HepG2 (cell line): ENCODE measurements around the gene EID3. TPM values are rescaled to one million over a fixed set of nuclear protein-coding genes. Genes with fewer than 3 reads are reported as not detected.
A peak's percentile ranks its signal among the peaks of the same experiment; 100 is the strongest.

Experiments used
- ATAC-seq: fragments of 200-7000 bp; cut with Tn5 transposase; 3 replicates; pipeline ENCODE4 v1.9.1; 2020; ENCODE audit warnings: mild to moderate bottlenecking, moderate library complexity
- BruUV-seq: library from RNA; stranded (reverse); fragments of 400-500 nt; replicated peaks from 2 replicates; lab custom pipeline; 2021; lab: Mats Ljungman, UMichigan
- CTCF ChIA-PET: fragments of 300-600 bp; formaldehyde crosslinking; extraction: SDS; loops from one replicate; lab custom pipeline; 2021; ENCODE audit warnings: low total read pairs, inconsistent platforms, low intra/inter-chr PET ratio; lab: Yijun Ruan, JAX
- POLR2A ChIA-PET: fragments of 350-600 bp; sonication (Branson Sonifier 250); formaldehyde crosslinking; loops from one replicate; lab custom pipeline; 2020; ENCODE audit warnings: antibody characterized with exemption, inconsistent platforms; lab: Yijun Ruan, JAX
- DNase-seq: peaks from one replicate; pipeline ENCODE4 v3.0.0-alpha.2; 2015; ENCODE audit warnings: low spot score
- FAIRE-seq: peaks from 3 replicates; lab custom pipeline; 2011; peaks lifted over from hg19 to GRCh38; lab: Jason Lieb, UNC
- H2AFZ ChIP-seq: one replicate; pipeline ENCODE4 v1.6.1; 2011; ENCODE audit warnings: low read length, inconsistent platforms
- H3K27ac ChIP-seq: fragments of 300-600 bp; 3 replicates; pipeline ENCODE4 v1.8.0; 2011; ENCODE audit warnings: mixed run types, mild to moderate bottlenecking, mixed read lengths, low read length, inconsistent platforms; ENCODE audit not compliant: insufficient read depth; ENCODE audit errors: extremely low read length
- H3K27me3 ChIP-seq, 2 experiments: fragments of 200-600 bp in 1 of 2; 2 replicates in 1 of 2; 3 replicates in 1 of 2; pipeline versions ENCODE4 v1.6.0 to v1.8.0; 2011; ENCODE audit warnings: low read length in 2 of 2, mild to moderate bottlenecking in 2 of 2, moderate library complexity in 2 of 2, inconsistent platforms in 1 of 2; ENCODE audit not compliant: insufficient read depth in 2 of 2, control insufficient read depth in 1 of 2
- H3K36me3 ChIP-seq, 2 experiments: fragments of 200-600 bp in 1 of 2; replicated peaks in 1 of 2; 2 replicates in 1 of 2; 3 replicates in 1 of 2; pipeline versions ENCODE4 v1.5.1 to v1.8.0; 2011; ENCODE audit warnings: low read length in 2 of 2, inconsistent platforms in 1 of 2; ENCODE audit not compliant: insufficient read depth in 2 of 2, control insufficient read depth in 1 of 2
- H3K4me1 ChIP-seq: 2 replicates; pipeline ENCODE4 v1.5.1; 2012; ENCODE audit warnings: low read length, inconsistent platforms; ENCODE audit not compliant: insufficient read depth
- H3K4me2 ChIP-seq: 2 replicates; pipeline ENCODE4 v1.6.0; 2011; ENCODE audit warnings: low read depth, low read length, inconsistent platforms
- H3K4me3 ChIP-seq, 3 experiments: fragments of 200-600 bp in 1 of 3; sonication (generic), shearing (Covaris generic) in 1 of 3; replicated peaks in 1 of 3; 2 replicates each; pipeline ENCODE4 v1.5.1; 2011 to 2016; ENCODE audit warnings: low read length in 3 of 3, inconsistent platforms in 2 of 3, low read depth in 2 of 3, mild to moderate bottlenecking in 2 of 3, control low read depth in 1 of 3, mixed read lengths in 1 of 3; ENCODE audit not compliant: insufficient read depth in 1 of 3
- H3K79me2 ChIP-seq: one replicate; pipeline ENCODE4 v1.6.1; 2011; ENCODE audit warnings: low read length, inconsistent platforms; ENCODE audit not compliant: insufficient read depth
- H3K9ac ChIP-seq: 2 replicates; pipeline ENCODE4 v1.6.0; 2011; ENCODE audit warnings: mild to moderate bottlenecking, low read depth, low read length, inconsistent platforms; ENCODE audit not compliant: insufficient read depth
- H3K9me3 ChIP-seq: 2 replicates; pipeline ENCODE4 v1.5.1; 2012; ENCODE audit warnings: mild to moderate bottlenecking, low read length
- H4K20me1 ChIP-seq: 2 replicates; pipeline ENCODE4 v1.6.0; 2011; ENCODE audit warnings: inconsistent platforms, mild to moderate bottlenecking, low read length, moderate library complexity; ENCODE audit not compliant: insufficient read depth
- CHD4 ChIP-seq: fragments of 200-600 bp; sonication (generic); IDR thresholded peaks from 2 replicates; pipeline ENCODE4 v1.7.0; 2017; ENCODE audit warnings: mild to moderate bottlenecking, low read length, borderline replicate concordance
- FOXP1 ChIP-seq, 2 experiments: fragments of 450-650 bp in 1 of 2; IDR thresholded peaks; 2 replicates each; pipeline ENCODE4 v1.6.1; 2017 to 2018; ENCODE audit warnings: antibody characterized with exemption in 1 of 2
- KLF15 ChIP-seq: sonication (generic); formaldehyde crosslinking; IDR thresholded peaks from 2 replicates; pipeline ENCODE4 v1.8.1; 2023; ENCODE audit warnings: borderline replicate concordance, mild to moderate bottlenecking, inconsistent platforms, missing genetic modification reagents, mixed read lengths
- PCBP1 ChIP-seq: fragments of 200-400 bp; formaldehyde crosslinking; IDR thresholded peaks from 2 replicates; pipeline ENCODE4 v1.6.1; 2017; ENCODE audit warnings: mild to moderate bottlenecking, low read depth, low read length, borderline replicate concordance
- POLR2AphosphoS2 ChIP-seq: IDR thresholded peaks from 2 replicates; pipeline ENCODE4 v1.6.1; 2011; ENCODE audit warnings: low read depth, low read length, improper control_type of control experiment
- RAD51 ChIP-seq: fragments of 450-650 bp; IDR thresholded peaks from 2 replicates; pipeline ENCODE4 v1.6.1; 2016; ENCODE audit warnings: borderline replicate concordance
- SP1 ChIP-seq, 2 experiments: fragments of 450-650 bp in 1 of 2; sonication (generic) in 1 of 2; formaldehyde crosslinking in 1 of 2; IDR thresholded peaks; 2 replicates each; pipeline versions ENCODE4 v1.4.0 to v1.6.1; 2016 to 2020; ENCODE audit warnings: missing genetic modification reagents in 1 of 2
- SYNCRIP ChIP-seq: fragments of 200-400 bp; formaldehyde crosslinking; IDR thresholded peaks from 2 replicates; pipeline ENCODE4 v1.6.1; 2018; ENCODE audit warnings: mild to moderate bottlenecking, low read depth, low read length; ENCODE audit not compliant: insufficient read depth
- ZFYVE20 ChIP-seq: sonication (generic); formaldehyde crosslinking; IDR thresholded peaks from 2 replicates; pipeline ENCODE4 v1.8.0; 2023; ENCODE audit warnings: low read depth, mild to moderate bottlenecking, moderate library complexity, missing genetic modification reagents, borderline replicate concordance
- ZNF354B ChIP-seq: sonication (generic); formaldehyde crosslinking; IDR thresholded peaks from 2 replicates; pipeline ENCODE4 v1.8.0; 2022; ENCODE audit warnings: mild to moderate bottlenecking, missing genetic modification reagents
- ZNF432 ChIP-seq: sonication (generic); formaldehyde crosslinking; IDR thresholded peaks from 2 replicates; pipeline ENCODE4 v1.5.0; 2020; ENCODE audit warnings: missing genetic modification reagents, mild to moderate bottlenecking, borderline replicate concordance
- ZNF556 ChIP-seq: sonication (generic); formaldehyde crosslinking; IDR thresholded peaks from 2 replicates; pipeline ENCODE4 v1.4.0; 2020; ENCODE audit warnings: mild to moderate bottlenecking, missing genetic modification reagents, borderline replicate concordance
- ZNF598 ChIP-seq: sonication (generic); formaldehyde crosslinking; IDR thresholded peaks from 2 replicates; pipeline ENCODE4 v1.5.1; 2020; ENCODE audit warnings: mild to moderate bottlenecking, missing genetic modification reagents, borderline replicate concordance
- ZNF678 ChIP-seq: sonication (generic); formaldehyde crosslinking; IDR thresholded peaks from 2 replicates; pipeline ENCODE4 v1.4.0; 2020; ENCODE audit warnings: mild to moderate bottlenecking, missing genetic modification reagents
- WGBS: methylation state at CpG from one replicate; pipeline ENCODE4 v1.1.6; 2017; ENCODE audit warnings: low lambda C conversion rate; 5-methylcytosine and 5-hydroxymethylcytosine counted together
- in situ Hi-C: cut with HindIII; loops from 2 replicates; pipeline ENCODE4 v1.10.0; 2017; ENCODE audit warnings: low pct_unique_long_range_greater_than_20kb; ENCODE audit not compliant: extremely low pct_ligation_motif_present
- intact Hi-C: fragments of 100-400 bp; cut with micrococcal nuclease; formaldehyde crosslinking; loops from one replicate; pipeline ENCODE4 v1.10.0; 2022; ENCODE audit not compliant: unreplicated experiment
- polyA plus RNA-seq, 8 experiments: library from polyadenylated mRNA; depleted of rRNA in 3 of 8; stranded (reverse) in 7 of 8; unstranded in 1 of 8; fragments of >200 nt; fragmentation: Illumina TruSeq in 4 of 8; extraction: Trizol in 4 of 8; gene quantifications; 2 replicates each; pipeline versions ENCODE4 v1.2.1 to v1.2.3, GENCODE V29; 2011 to 2016; ENCODE audit warnings: low read depth in 4 of 8, missing spikeins in 1 of 8, mixed read lengths in 1 of 8; ENCODE audit not compliant: insufficient read depth in 1 of 8
- total RNA-seq, 5 experiments: library from RNA; depleted of rRNA; stranded (reverse); fragments of >200 nt; fragmentation: Illumina TruSeq; extraction: Trizol; gene quantifications; 2 replicates each; pipeline ENCODE4 v1.2.3, GENCODE V29; 2016; ENCODE audit warnings: low read depth in 1 of 5

Gene EID3
- total and polyA plus RNA-seq, 2 of the 13 experiments (the other 11 are each of a cell fraction or from before 2014, with no cell fraction given): 0.38 to 4.5 TPM

- 98% methylated on average over 6 of the region's 6 CpGs for WGBS
- Histone ChIP-seq H3K27ac (no peak overlapping the region), H3K79me2 (no peaks in the 10 kb centered on the region), H3K9ac (no peak overlapping the region), H3K4me2 (no peak overlapping the region), H3K4me1 (no peaks in the 10 kb centered on the region), H2AFZ (no peak overlapping the region), H4K20me1 (peaks cover 3% of the 10 kb centered on the region), H3K9me3 (no peaks in the 10 kb centered on the region), H3K36me3 (peaks cover 14 to 76% of the 10 kb centered on the region in 2 experiments), H3K4me3 (no peak overlapping the region), H3K27me3 (no peaks in the 10 kb centered on the region)
- CTCF ChIA-PET: no interaction called here
- intact Hi-C loops: no loop called here
- TF ChIP-seq POLR2AphosphoS2: 0 out of 2 replicates have a peak, but pooled peaks have one; percentile 13
- no peak for TF ChIP-seq ZNF432
- TF ChIP-seq RAD51: no peak
- no peak for TF ChIP-seq PCBP1
- no peak for TF ChIP-seq KLF15 (CRISPR knock-in tag)
- no TSS peak for BruUV-seq
- POLR2A ChIA-PET: no interaction called here
- in situ Hi-C loops: no loop called here
- DNase-seq (no peak), ATAC-seq (peak; percentile 14; the same call in 1 of the 3 replicates), FAIRE-seq (no peak)
These were observed 37.5 kb downstream of the EID3 start for GRCh38 chr12:104340925-104341611.

- Histone ChIP-seq H2AFZ (no peak overlapping the region), H3K79me2 (no peaks in the 10 kb centered on the region), H3K4me3 (no peak overlapping the region), H3K27me3 (no peaks in the 10 kb centered on the region), H3K4me1 (no peaks in the 10 kb centered on the region), H3K36me3 (peaks cover 13 to 75% of the 10 kb centered on the region in 2 experiments), H3K9me3 (no peaks in the 10 kb centered on the region), H3K27ac (no peak overlapping the region), H3K4me2 (no peak overlapping the region), H4K20me1 (no peaks in the 10 kb centered on the region; the same call in 1 of the 2 replicates), H3K9ac (no peak overlapping the region)
- ChIA-PET CTCF (no interaction called here), POLR2A (no interaction called here)
- no TSS peak for BruUV-seq
- WGBS: 95% methylated on average over 2 of the region's 2 CpGs
- in situ Hi-C loops: no loop called here
- DNase-seq: no peak
- intact Hi-C loops: no loop called here
- ATAC-seq: no peak
- no peak for TF ChIP-seq ZNF556 (CRISPR knock-in tag)
- no peak for TF ChIP-seq ZNF598 (CRISPR knock-in tag)
- TF ChIP-seq SYNCRIP: no peak
- no peak for TF ChIP-seq FOXP1 (IDR thresholded peaks at IDR 0.05)
- no peak for TF ChIP-seq FOXP1 (CRISPR knock-in tag; IDR thresholded peaks at IDR 0.05)
- TF ChIP-seq ZNF354B: no peak
- TF ChIP-seq CHD4: no peak
- TF ChIP-seq ZFYVE20 (CRISPR knock-in tag): no peak
- TF ChIP-seq ZNF678 (CRISPR knock-in tag): no peak
- no peak for TF ChIP-seq SP1 (IDR thresholded peaks at IDR 0.05)
- TF ChIP-seq SP1 (CRISPR knock-in tag; IDR thresholded peaks at IDR 0.05): no peak
- no peak for FAIRE-seq
These were observed 38.6 kb downstream of the EID3 start for GRCh38 chr12:104342147-104342546.
